Mesothelial cell of epicardium (in vitro differentiated cells): ENCODE data around the gene NOP56. TPM values are rescaled to one million over a fixed set of nuclear protein-coding genes. Genes with fewer than 3 reads are reported as not detected.

ENCODE experiments used
- DNase-seq, 2 experiments: peaks; one replicate each; pipeline ENCODE4 v3.0.0; 2021; ENCODE audit warnings: low spot score in 2 of 2; ENCODE audit not compliant: unreplicated experiment in 2 of 2
- H3K27ac Mint-ChIP-seq: 2 replicates; pipeline ENCODE4 v1.8.0; 2021; ENCODE audit warnings: mixed read lengths
- H3K27me3 Mint-ChIP-seq: 2 replicates; pipeline ENCODE4 v1.8.0; 2021; ENCODE audit warnings: low read depth, mixed read lengths
- H3K36me3 Mint-ChIP-seq: 2 replicates; pipeline ENCODE4 v1.8.0; 2021; ENCODE audit warnings: mixed read lengths
- H3K4me1 Mint-ChIP-seq: 2 replicates; pipeline ENCODE4 v1.8.0; 2021; ENCODE audit warnings: mixed read lengths
- H3K4me3 Mint-ChIP-seq: 2 replicates; pipeline ENCODE4 v1.8.0; 2021; ENCODE audit warnings: mild to moderate bottlenecking, moderate library complexity, mixed read lengths
- H3K9me3 Mint-ChIP-seq: 2 replicates; pipeline ENCODE4 v1.8.0; 2021; ENCODE audit warnings: mixed read lengths
- total RNA-seq: library from RNA; stranded (reverse); gene quantifications from 3 replicates; pipeline ENCODE4 v1.2.1, GENCODE V29; 2021
- TF ChIP-seq, protein P1 (sequence below): fragments of 200-600 bp; sonication (generic); IDR thresholded peaks from one replicate; pipeline ENCODE4 v1.5.0; 2021; ENCODE audit warnings: antibody characterized with exemption; ENCODE audit not compliant: unreplicated experiment

The NOP56 gene
- total RNA-seq, 1 donor from 2014 or later = 267 TPM

DNA sequence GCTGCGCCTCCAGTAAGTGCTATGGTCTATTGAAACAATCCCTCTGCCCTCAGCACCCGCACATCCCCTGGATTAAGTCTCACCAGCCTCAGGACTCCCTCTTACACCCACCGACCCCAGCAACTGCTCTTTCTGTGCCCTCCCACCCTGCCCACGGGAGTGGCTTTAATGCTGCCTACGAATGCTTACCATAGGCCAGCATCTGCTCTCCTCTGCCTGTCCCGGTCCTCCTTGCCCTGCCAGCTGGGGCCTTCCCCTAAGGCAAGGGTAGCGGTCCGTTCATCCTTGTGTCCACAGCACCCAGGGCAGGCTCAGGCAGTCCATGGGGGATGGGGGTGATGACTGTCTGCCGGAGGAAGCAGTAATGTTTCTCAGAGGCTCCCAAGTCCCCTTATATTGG lies 44.2 kb downstream of the NOP56 start:
- no peak for DNase-seq
- TF ChIP-seq, protein P1, sequence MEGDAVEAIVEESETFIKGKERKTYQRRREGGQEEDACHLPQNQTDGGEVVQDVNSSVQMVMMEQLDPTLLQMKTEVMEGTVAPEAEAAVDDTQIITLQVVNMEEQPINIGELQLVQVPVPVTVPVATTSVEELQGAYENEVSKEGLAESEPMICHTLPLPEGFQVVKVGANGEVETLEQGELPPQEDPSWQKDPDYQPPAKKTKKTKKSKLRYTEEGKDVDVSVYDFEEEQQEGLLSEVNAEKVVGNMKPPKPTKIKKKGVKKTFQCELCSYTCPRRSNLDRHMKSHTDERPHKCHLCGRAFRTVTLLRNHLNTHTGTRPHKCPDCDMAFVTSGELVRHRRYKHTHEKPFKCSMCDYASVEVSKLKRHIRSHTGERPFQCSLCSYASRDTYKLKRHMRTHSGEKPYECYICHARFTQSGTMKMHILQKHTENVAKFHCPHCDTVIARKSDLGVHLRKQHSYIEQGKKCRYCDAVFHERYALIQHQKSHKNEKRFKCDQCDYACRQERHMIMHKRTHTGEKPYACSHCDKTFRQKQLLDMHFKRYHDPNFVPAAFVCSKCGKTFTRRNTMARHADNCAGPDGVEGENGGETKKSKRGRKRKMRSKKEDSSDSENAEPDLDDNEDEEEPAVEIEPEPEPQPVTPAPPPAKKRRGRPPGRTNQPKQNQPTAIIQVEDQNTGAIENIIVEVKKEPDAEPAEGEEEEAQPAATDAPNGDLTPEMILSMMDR = no peak
- Mint-ChIP-seq H3K27ac (no peak overlapping the region), H3K36me3 (peaks cover 6% of the 10 kb centered on the region), H3K9me3 (no peaks in the 10 kb centered on the region), H3K4me1 (peaks cover 12% of the 10 kb centered on the region), H3K27me3 (peaks cover 76% of the 10 kb centered on the region), H3K4me3 (no peak overlapping the region)

DNA sequence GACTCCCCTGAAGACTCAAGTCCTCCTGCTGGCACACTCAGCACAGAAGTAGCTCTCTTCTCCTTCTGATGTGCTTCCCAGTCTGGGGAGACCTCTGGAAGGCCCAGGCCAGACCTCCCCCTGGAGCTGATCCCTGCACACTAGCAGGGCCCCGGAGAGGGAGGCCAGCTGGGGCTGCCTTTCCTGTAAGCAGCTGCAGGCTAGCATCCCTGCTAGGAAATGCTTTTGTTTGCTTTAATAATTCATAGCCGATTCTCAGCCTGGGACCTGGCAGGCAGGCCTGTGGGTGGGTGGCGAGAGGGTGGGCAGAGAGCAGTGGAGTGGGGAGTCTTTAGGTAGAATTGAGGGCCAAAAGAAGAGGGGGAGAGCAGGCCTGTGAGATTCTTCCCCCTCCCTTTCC lies 45.3 kb downstream of the NOP56 start:
- Mint-ChIP-seq H3K27ac (no peak overlapping the region), H3K27me3 (peaks cover 81% of the 10 kb centered on the region), H3K4me3 (no peak overlapping the region), H3K4me1 (peaks cover 7% of the 10 kb centered on the region), H3K9me3 (no peaks in the 10 kb centered on the region), H3K36me3 (peaks cover 4% of the 10 kb centered on the region)
- TF ChIP-seq, protein P1 = no peak
- peak in 1 of 2 experiments; percentile 36 for DNase-seq

DNA sequence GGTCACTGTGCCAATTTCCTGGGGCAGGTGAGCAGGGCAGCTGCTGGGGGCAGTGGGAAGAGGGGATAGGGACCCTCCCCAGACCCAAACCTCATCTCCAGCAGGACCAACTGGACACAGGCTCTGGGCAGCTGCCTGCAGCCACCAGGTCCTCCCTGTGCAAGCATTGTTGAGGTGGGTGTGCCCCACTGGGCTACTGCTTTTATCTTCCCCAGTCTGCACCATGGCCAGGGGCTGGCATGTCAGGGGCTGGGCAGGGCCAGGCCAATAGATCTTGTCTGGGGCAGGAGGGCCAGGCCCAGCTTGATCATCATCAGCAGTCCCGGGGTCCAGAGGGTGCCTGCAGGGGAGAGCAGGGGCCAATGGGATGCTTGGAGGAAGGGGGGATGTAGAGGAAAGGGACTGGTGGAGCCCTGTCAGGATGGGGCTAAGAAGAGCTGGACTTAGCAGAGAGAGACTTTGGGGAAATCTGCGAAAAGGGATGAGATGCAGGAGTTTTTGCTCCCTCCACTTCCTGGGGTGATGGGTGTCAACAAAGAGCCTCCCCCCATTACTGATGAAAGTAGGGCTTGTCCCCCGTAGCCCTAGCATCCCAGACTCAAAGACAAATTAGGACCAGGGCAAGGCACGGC lies 45.9 kb downstream of the NOP56 start:
- H3K27me3 Mint-ChIP-seq = peaks cover 84% of the 10 kb centered on the region
- H3K27ac Mint-ChIP-seq = no peak overlapping the region
- peaks cover 7% of the 10 kb centered on the region for H3K4me1 Mint-ChIP-seq
- no peaks in the 10 kb centered on the region for H3K9me3 Mint-ChIP-seq
- DNase-seq = peak in 1 of 2 experiments; percentile 37
- H3K4me3 Mint-ChIP-seq = no peak overlapping the region
- TF ChIP-seq, protein P1 = no peak
- H3K36me3 Mint-ChIP-seq = peaks cover 4% of the 10 kb centered on the region

DNA sequence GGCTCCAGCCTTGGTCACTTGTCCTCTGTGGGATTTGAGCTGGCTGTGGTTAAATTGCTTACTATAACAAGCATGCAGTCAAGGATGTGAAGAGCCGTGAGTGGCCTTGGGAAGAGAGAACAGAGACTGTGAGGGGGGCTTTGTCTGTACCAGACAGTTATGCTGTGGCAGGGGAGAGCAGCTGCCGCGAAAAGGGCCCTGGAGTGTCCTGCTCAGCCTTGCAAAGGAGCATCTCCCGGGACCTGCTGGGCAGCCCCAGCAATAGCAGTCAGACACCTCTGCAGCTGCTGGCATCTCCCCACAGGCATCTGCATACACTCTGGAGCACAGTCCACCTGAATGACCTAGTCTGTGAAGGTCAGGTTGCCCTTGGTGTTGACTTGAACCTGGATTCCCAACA lies 46.5 kb downstream of the NOP56 start:
- H3K36me3 Mint-ChIP-seq = peaks cover 4% of the 10 kb centered on the region
- H3K4me1 Mint-ChIP-seq = peaks cover 7% of the 10 kb centered on the region
- H3K4me3 Mint-ChIP-seq = no peak overlapping the region
- H3K27ac Mint-ChIP-seq = no peak overlapping the region
- peaks cover 89% of the 10 kb centered on the region for H3K27me3 Mint-ChIP-seq
- TF ChIP-seq, protein P1 = no peak
- peak in 1 of 2 experiments; percentile 14 for DNase-seq
- no peaks in the 10 kb centered on the region for H3K9me3 Mint-ChIP-seq

DNA sequence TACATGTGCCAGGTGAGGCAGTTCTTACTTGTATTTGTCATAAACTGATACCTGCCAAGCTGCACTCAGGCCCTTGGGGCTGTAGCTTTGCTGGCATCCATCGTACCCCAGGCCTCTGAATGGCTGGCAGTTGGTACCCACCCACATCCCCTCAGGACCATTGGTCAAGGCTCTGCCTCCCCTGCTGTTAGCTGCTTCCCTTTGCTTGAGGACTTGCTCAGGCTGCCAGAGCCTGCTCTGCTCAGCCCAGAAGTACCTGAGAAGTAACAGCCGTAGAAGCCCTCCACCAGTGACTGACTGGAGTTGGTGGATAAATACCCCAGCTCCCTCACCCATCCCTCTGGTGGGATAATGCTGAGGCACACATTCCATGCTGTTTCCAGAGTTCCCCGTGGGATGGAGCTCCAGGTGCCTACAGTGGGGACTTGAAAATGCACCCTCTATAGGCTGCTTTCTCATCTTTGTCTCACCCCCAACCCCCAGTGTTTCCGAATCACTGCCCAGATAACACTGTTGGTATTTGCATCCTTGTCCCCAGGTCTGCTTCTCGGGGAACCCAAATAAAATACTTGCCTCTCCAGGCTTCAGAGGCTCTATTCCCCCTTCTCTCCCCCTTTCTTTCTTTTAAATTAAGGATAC lies 47.5 kb downstream of the NOP56 start:
- no peaks in the 10 kb centered on the region for H3K9me3 Mint-ChIP-seq
- H3K4me3 Mint-ChIP-seq = no peak overlapping the region
- no peak overlapping the region for H3K27ac Mint-ChIP-seq
- H3K4me1 Mint-ChIP-seq = peaks cover 2% of the 10 kb centered on the region
- TF ChIP-seq, protein P1 = no peak
- peaks cover 4% of the 10 kb centered on the region for H3K36me3 Mint-ChIP-seq
- H3K27me3 Mint-ChIP-seq = peaks cover 87% of the 10 kb centered on the region
- DNase-seq = peak in 1 of 2 experiments; percentile 14
